HEK293 (cell line): ENCODE data around the gene FAM118A.

Experiments
- KLF9 ChIP-seq: fragments of 450-650 bp; formaldehyde crosslinking; IDR thresholded peaks from 2 replicates; pipeline ENCODE4 v1.5.1; 2016; ENCODE audit warnings: missing biosample characterization, missing genetic modification characterization, low read depth
- OSR2 ChIP-seq: fragments of 450-650 bp; formaldehyde crosslinking; IDR thresholded peaks from 2 replicates; pipeline ENCODE4 v1.5.1; 2016; ENCODE audit warnings: missing biosample characterization, missing genetic modification characterization
- YY2 ChIP-seq: fragments of 450-650 bp; formaldehyde crosslinking; IDR thresholded peaks from 2 replicates; pipeline ENCODE4 v1.5.1; 2016; ENCODE audit warnings: missing biosample characterization, missing genetic modification characterization
- ZNF560 ChIP-seq: fragments of 450-650 bp; formaldehyde crosslinking; IDR thresholded peaks from 2 replicates; pipeline ENCODE4 v1.5.1; 2017; ENCODE audit warnings: missing biosample characterization, missing genetic modification characterization, borderline replicate concordance
- ZNF629 ChIP-seq: fragments of 450-650 bp; formaldehyde crosslinking; IDR thresholded peaks from 2 replicates; pipeline ENCODE4 v1.5.1; 2017; ENCODE audit warnings: missing biosample characterization, missing genetic modification characterization
- ZSCAN30 ChIP-seq: fragments of 450-650 bp; IDR thresholded peaks from 2 replicates; pipeline ENCODE4 v1.5.1; 2018; ENCODE audit warnings: missing biosample characterization, mild to moderate bottlenecking, missing genetic modification characterization, moderate library complexity
- TF ChIP-seq, protein P1 (sequence below): fragments of 450-650 bp; formaldehyde crosslinking; IDR thresholded peaks from 2 replicates; pipeline ENCODE4 v1.5.1; 2016; ENCODE audit warnings: missing biosample characterization, missing genetic modification characterization
- TF ChIP-seq, protein P2 (sequence below): fragments of 450-650 bp; formaldehyde crosslinking; IDR thresholded peaks from 2 replicates; pipeline ENCODE4 v1.5.1; 2016; ENCODE audit warnings: missing biosample characterization, missing genetic modification characterization
- TF ChIP-seq, protein P3 (sequence below): fragments of 450-650 bp; formaldehyde crosslinking; IDR thresholded peaks from 2 replicates; pipeline ENCODE4 v1.5.1; 2016; ENCODE audit warnings: missing biosample characterization, missing genetic modification characterization

DNA sequence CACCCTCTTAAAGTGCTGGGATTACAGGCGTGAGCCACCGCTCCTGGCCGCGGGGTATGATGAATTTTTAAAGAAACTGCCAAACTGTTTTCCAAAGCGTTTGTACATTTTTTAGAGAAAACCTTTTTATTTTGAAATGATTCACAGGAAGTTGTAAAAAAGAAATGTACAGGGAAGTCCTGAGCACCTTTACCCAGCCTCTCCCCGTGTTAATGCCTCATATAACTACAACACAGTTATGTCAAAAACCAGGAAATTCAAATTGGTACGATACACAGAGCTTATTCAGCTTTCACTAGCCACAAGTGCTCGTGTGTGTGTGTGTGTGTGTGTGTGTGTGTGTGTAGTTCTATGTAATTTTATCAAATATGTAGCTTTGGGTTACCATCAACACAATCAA, 7.0 kb upstream of the FAM118A start:
- TF ChIP-seq YY2 (tag by site-specific recombination), result no peak
- no peak for TF ChIP-seq ZSCAN30
- TF ChIP-seq, protein P1, sequence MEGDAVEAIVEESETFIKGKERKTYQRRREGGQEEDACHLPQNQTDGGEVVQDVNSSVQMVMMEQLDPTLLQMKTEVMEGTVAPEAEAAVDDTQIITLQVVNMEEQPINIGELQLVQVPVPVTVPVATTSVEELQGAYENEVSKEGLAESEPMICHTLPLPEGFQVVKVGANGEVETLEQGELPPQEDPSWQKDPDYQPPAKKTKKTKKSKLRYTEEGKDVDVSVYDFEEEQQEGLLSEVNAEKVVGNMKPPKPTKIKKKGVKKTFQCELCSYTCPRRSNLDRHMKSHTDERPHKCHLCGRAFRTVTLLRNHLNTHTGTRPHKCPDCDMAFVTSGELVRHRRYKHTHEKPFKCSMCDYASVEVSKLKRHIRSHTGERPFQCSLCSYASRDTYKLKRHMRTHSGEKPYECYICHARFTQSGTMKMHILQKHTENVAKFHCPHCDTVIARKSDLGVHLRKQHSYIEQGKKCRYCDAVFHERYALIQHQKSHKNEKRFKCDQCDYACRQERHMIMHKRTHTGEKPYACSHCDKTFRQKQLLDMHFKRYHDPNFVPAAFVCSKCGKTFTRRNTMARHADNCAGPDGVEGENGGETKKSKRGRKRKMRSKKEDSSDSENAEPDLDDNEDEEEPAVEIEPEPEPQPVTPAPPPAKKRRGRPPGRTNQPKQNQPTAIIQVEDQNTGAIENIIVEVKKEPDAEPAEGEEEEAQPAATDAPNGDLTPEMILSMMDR (tag by site-specific recombination), result no peak
- TF ChIP-seq, protein P2, sequence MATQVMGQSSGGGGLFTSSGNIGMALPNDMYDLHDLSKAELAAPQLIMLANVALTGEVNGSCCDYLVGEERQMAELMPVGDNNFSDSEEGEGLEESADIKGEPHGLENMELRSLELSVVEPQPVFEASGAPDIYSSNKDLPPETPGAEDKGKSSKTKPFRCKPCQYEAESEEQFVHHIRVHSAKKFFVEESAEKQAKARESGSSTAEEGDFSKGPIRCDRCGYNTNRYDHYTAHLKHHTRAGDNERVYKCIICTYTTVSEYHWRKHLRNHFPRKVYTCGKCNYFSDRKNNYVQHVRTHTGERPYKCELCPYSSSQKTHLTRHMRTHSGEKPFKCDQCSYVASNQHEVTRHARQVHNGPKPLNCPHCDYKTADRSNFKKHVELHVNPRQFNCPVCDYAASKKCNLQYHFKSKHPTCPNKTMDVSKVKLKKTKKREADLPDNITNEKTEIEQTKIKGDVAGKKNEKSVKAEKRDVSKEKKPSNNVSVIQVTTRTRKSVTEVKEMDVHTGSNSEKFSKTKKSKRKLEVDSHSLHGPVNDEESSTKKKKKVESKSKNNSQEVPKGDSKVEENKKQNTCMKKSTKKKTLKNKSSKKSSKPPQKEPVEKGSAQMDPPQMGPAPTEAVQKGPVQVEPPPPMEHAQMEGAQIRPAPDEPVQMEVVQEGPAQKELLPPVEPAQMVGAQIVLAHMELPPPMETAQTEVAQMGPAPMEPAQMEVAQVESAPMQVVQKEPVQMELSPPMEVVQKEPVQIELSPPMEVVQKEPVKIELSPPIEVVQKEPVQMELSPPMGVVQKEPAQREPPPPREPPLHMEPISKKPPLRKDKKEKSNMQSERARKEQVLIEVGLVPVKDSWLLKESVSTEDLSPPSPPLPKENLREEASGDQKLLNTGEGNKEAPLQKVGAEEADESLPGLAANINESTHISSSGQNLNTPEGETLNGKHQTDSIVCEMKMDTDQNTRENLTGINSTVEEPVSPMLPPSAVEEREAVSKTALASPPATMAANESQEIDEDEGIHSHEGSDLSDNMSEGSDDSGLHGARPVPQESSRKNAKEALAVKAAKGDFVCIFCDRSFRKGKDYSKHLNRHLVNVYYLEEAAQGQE (tag by site-specific recombination), result no peak
- TF ChIP-seq ZNF629 (tag by site-specific recombination), result no peak
- no peak for TF ChIP-seq KLF9 (tag by site-specific recombination)
- TF ChIP-seq, protein P3, sequence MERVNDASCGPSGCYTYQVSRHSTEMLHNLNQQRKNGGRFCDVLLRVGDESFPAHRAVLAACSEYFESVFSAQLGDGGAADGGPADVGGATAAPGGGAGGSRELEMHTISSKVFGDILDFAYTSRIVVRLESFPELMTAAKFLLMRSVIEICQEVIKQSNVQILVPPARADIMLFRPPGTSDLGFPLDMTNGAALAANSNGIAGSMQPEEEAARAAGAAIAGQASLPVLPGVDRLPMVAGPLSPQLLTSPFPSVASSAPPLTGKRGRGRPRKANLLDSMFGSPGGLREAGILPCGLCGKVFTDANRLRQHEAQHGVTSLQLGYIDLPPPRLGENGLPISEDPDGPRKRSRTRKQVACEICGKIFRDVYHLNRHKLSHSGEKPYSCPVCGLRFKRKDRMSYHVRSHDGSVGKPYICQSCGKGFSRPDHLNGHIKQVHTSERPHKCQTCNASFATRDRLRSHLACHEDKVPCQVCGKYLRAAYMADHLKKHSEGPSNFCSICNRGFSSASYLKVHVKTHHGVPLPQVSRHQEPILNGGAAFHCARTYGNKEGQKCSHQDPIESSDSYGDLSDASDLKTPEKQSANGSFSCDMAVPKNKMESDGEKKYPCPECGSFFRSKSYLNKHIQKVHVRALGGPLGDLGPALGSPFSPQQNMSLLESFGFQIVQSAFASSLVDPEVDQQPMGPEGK (tag by site-specific recombination), result no peak
- TF ChIP-seq ZNF560 (tag by site-specific recombination), result no peak
- TF ChIP-seq OSR2 (tag by site-specific recombination), result no peak
